ENCODE data around the gene SGCA.

SGCA gene

GRCh38 chr17:50149091-50149416, 16.8 kb upstream of the SGCA start:
- Histone ChIP-seq H3K9me3 (ENCODE audit: severe bottlenecking) (no peaks in the 10 kb centered on the region), H3K4me3 (ENCODE audit: severe bottlenecking) (peak overlapping the region; percentile 89), H3K27ac (ENCODE audit: poor library complexity, severe bottlenecking) (peak overlapping the region; percentile 95), H3K27me3 (ENCODE audit: insufficient read depth, poor library complexity, severe bottlenecking) (no peaks in the 10 kb centered on the region), H3K4me1 (ENCODE audit: insufficient read depth, poor library complexity, severe bottlenecking) (peaks cover 36% of the 10 kb centered on the region), H3K36me3 (ENCODE audit: low read depth) (peaks cover 37% of the 10 kb centered on the region)
- DNase-seq (ENCODE audit: low spot score) (no peak), ATAC-seq (ENCODE audit: low read depth) (no peak)
- TF ChIP-seq CTCF (IDR thresholded peaks at IDR 0.05; ENCODE audit: poor library complexity, severe bottlenecking): no peak

- Histone ChIP-seq H3K9me3 (ENCODE audit: severe bottlenecking) (no peaks in the 10 kb centered on the region), H3K4me1 (ENCODE audit: insufficient read depth, poor library complexity, severe bottlenecking) (peaks cover 43% of the 10 kb centered on the region), H3K27me3 (ENCODE audit: insufficient read depth, poor library complexity, severe bottlenecking) (no peaks in the 10 kb centered on the region), H3K27ac (ENCODE audit: poor library complexity, severe bottlenecking) (peak overlapping the region; percentile 95), H3K4me3 (ENCODE audit: severe bottlenecking) (peak overlapping the region; percentile 89), H3K36me3 (ENCODE audit: low read depth) (peaks cover 31% of the 10 kb centered on the region)
- TF ChIP-seq CTCF (IDR thresholded peaks at IDR 0.05; ENCODE audit: poor library complexity, severe bottlenecking): no peak
- DNase-seq (ENCODE audit: low spot score) (peak; percentile 69), ATAC-seq (ENCODE audit: low read depth) (no peak)
These were observed 16.1 kb upstream of the SGCA start for GRCh38 chr17:50149417-50150353.

GRCh38 chr17:50150354-50151040, 15.3 kb upstream of the SGCA start, which contains the start of gene PPP1R9B:
Gene PPP1R9B, minus strand, starts transcription at chr17:50150677. Its CDS starts 164 bp downstream, at chr17:50150513.
- peak within 1 kb of the TSS; percentile 95 for H3K27ac ChIP-seq (ENCODE audit: poor library complexity, severe bottlenecking)
- H3K36me3 ChIP-seq (ENCODE audit: low read depth): peaks cover 23% of the 10 kb centered on the region
- no peaks in the 10 kb centered on the region for H3K27me3 ChIP-seq (ENCODE audit: insufficient read depth, poor library complexity, severe bottlenecking)
- peak within 1 kb of the TSS; percentile 89 for H3K4me3 ChIP-seq (ENCODE audit: severe bottlenecking)
- DNase-seq (ENCODE audit: low spot score) (no peak), ATAC-seq (ENCODE audit: low read depth) (no peak)
- H3K4me1 ChIP-seq (ENCODE audit: insufficient read depth, poor library complexity, severe bottlenecking): peaks cover 45% of the 10 kb centered on the region
- H3K9me3 ChIP-seq (ENCODE audit: severe bottlenecking): no peaks in the 10 kb centered on the region
- no peak for TF ChIP-seq CTCF (IDR thresholded peaks at IDR 0.05; ENCODE audit: poor library complexity, severe bottlenecking)

- peaks cover 45% of the 10 kb centered on the region for H3K4me1 ChIP-seq (ENCODE audit: insufficient read depth, poor library complexity, severe bottlenecking)
- no peaks in the 10 kb centered on the region for H3K9me3 ChIP-seq (ENCODE audit: severe bottlenecking)
- peak; percentile 94 for DNase-seq (ENCODE audit: low spot score)
- peak; percentile 54 for TF ChIP-seq CTCF (IDR thresholded peaks at IDR 0.05; ENCODE audit: poor library complexity, severe bottlenecking)
- no peaks in the 10 kb centered on the region for H3K27me3 ChIP-seq (ENCODE audit: insufficient read depth, poor library complexity, severe bottlenecking)
- peak overlapping the region; percentile 89 for H3K4me3 ChIP-seq (ENCODE audit: severe bottlenecking)
- peak; percentile 59 for ATAC-seq (ENCODE audit: low read depth)
- H3K27ac ChIP-seq (ENCODE audit: poor library complexity, severe bottlenecking): peak overlapping the region; percentile 95
- peaks cover 18% of the 10 kb centered on the region for H3K36me3 ChIP-seq (ENCODE audit: low read depth)
These were observed 14.5 kb upstream of the SGCA start for GRCh38 chr17:50151041-50151936.

All from RWPE2 (cell line).